Measurements from ENCODE around the gene SNAPIN.
A peak's percentile ranks its signal among the peaks of the same experiment; 100 is the strongest.
"Not testable (repeated sequence)": the region's sequence is repeated elsewhere in the genome, so short reads cannot be mapped to it uniquely, and the experiment has no call there.

The SNAPIN gene

GRCh38 chr1:153630384-153630783 is 28.1 kb upstream of the SNAPIN start:
- H3K4me1 Mint-ChIP-seq (ENCODE audit: low read depth in 2 of 2) = peaks cover 10 to 22% of the 10 kb centered on the region in 2 donors
- peaks cover 0 to 12% of the 10 kb centered on the region in 2 donors for H3K27me3 Mint-ChIP-seq
- no peak overlapping the region for H3K4me3 Mint-ChIP-seq
- ATAC-seq (replicated peaks) (no peak), DNase-seq (no peak)
- no peak overlapping the region for H3K27ac Mint-ChIP-seq
- H3K9me3 Mint-ChIP-seq = no peaks in the 10 kb centered on the region
- peaks cover 28% of the 10 kb centered on the region for H3K36me3 Mint-ChIP-seq (ENCODE audit: insufficient read depth)

- H3K4me1 Mint-ChIP-seq (ENCODE audit: low read depth in 2 of 2) = peaks cover 13 to 25% of the 10 kb centered on the region in 2 donors
- H3K9me3 Mint-ChIP-seq = no peaks in the 10 kb centered on the region
- H3K27me3 Mint-ChIP-seq = peaks cover 0 to 12% of the 10 kb centered on the region in 2 donors
- DNase-seq (no peak), ATAC-seq (replicated peaks) (no peak)
- H3K36me3 Mint-ChIP-seq (ENCODE audit: insufficient read depth) = peaks cover 31% of the 10 kb centered on the region
- H3K4me3 Mint-ChIP-seq = no peak overlapping the region
- H3K27ac Mint-ChIP-seq = no peak overlapping the region
Measured at GRCh38 chr1:153631047-153632022, 27.2 kb upstream of the SNAPIN start.

DNA sequence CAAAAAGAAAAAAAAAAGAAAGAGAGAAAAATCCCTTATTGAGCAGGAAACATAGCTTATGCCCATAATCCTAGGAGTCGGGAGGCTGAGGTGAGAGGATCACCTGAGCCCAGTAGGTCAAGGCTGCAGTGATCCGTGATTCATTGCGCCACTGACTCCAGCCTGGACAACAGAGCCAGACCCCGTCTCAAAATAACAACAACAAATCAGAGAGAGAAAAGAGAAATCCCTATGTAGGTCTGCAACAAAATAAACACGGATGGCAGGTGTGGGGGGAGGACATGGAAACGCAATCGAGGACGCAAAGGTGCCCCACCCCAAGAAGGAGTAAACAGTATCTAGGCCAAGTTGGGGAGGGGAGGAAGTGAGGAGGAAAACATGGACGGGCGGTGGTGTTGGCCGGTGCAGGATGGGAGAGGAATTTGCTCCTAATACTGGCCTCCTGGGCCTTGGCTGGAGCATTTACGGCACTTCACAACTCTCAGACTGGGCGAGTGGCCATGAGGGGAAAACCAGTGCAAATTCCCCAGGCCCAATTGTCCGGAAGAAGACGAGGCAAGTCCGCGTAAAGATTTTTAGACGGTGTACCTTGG is 25.2 kb upstream of the SNAPIN start:
- no peaks in the 10 kb centered on the region for H3K27me3 Mint-ChIP-seq
- no peaks in the 10 kb centered on the region for H3K9me3 Mint-ChIP-seq
- H3K27ac Mint-ChIP-seq = peak overlapping the region; percentile 100
- H3K4me1 Mint-ChIP-seq (ENCODE audit: low read depth in 2 of 2) = peaks cover 28 to 34% of the 10 kb centered on the region in 2 donors
- ATAC-seq (replicated peaks) (no peak), DNase-seq (no peak)
- H3K36me3 Mint-ChIP-seq (ENCODE audit: insufficient read depth) = peaks cover 50% of the 10 kb centered on the region
- peak overlapping the region; percentile 99 to 100 for H3K4me3 Mint-ChIP-seq

GRCh38 chr1:153633754-153634665 is 24.5 kb upstream of the SNAPIN start, which contains the start of gene CHTOP:
TSS of gene CHTOP (plus strand) at chr1:153634066. CDS start at chr1:153636589, 2,523 bp downstream.
- Mint-ChIP-seq H3K4me1 (ENCODE audit: low read depth in 2 of 2) (peaks cover 28 to 34% of the 10 kb centered on the region in 2 donors), H3K9me3 (no peaks in the 10 kb centered on the region), H3K36me3 (ENCODE audit: insufficient read depth) (peaks cover 57% of the 10 kb centered on the region)

DNA sequence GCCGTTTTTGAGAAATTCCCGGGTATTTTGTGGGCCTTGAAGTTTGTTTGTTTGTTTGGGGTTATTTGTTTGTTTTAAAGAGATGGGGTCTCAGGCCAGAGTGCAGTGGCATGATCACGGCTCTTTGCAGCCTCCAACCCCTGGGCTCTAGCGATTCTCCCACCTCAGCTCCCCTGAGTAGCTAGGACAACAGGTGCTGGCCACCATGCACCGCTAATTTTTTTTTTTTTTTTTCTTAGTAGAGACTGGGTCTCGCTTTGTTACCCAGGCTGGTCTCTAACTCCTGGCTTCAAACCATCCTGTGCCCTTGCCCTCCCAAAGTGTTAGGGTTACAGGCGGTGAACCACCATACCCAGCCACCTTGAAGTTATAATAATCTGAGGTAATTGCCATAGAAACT is 22.6 kb upstream of the SNAPIN start:
- H3K9me3 Mint-ChIP-seq = no peaks in the 10 kb centered on the region
- no peaks in the 10 kb centered on the region for H3K27me3 Mint-ChIP-seq
- H3K36me3 Mint-ChIP-seq (ENCODE audit: insufficient read depth) = peaks cover 71% of the 10 kb centered on the region
- peak overlapping the region; percentile 99 to 100 for H3K4me3 Mint-ChIP-seq
- DNase-seq = no peak
- ATAC-seq (replicated peaks) = no peak
- peaks cover 30 to 34% of the 10 kb centered on the region in 2 donors for H3K4me1 Mint-ChIP-seq (ENCODE audit: low read depth in 2 of 2)
- H3K27ac Mint-ChIP-seq = peak overlapping the region; percentile 100

More at GRCh38 chr1:153633754-153634665, 24.5 kb upstream of the SNAPIN start, which contains the start of gene CHTOP:
- no peaks in the 10 kb centered on the region for H3K27me3 Mint-ChIP-seq
- H3K4me3 Mint-ChIP-seq = peak within 1 kb of the TSS; percentile 99 to 100
- peak; percentile 94 to 99 (median 98) for DNase-seq
- peak within 1 kb of the TSS; percentile 100 for H3K27ac Mint-ChIP-seq
- peak; percentile 86 for ATAC-seq (replicated peaks)

GRCh38 chr1:153636312-153636711 is 22.2 kb upstream of the SNAPIN start:
- peaks cover 76% of the 10 kb centered on the region for H3K36me3 Mint-ChIP-seq (ENCODE audit: insufficient read depth)
- peak overlapping the region; percentile 99 to 100 for H3K4me3 Mint-ChIP-seq
- no peaks in the 10 kb centered on the region for H3K27me3 Mint-ChIP-seq
- H3K4me1 Mint-ChIP-seq (ENCODE audit: low read depth in 2 of 2) = peaks cover 34 to 35% of the 10 kb centered on the region in 2 donors
- ATAC-seq (replicated peaks) (no peak), DNase-seq (no peak)
- H3K9me3 Mint-ChIP-seq = no peaks in the 10 kb centered on the region
- peak overlapping the region; percentile 100 for H3K27ac Mint-ChIP-seq

DNA sequence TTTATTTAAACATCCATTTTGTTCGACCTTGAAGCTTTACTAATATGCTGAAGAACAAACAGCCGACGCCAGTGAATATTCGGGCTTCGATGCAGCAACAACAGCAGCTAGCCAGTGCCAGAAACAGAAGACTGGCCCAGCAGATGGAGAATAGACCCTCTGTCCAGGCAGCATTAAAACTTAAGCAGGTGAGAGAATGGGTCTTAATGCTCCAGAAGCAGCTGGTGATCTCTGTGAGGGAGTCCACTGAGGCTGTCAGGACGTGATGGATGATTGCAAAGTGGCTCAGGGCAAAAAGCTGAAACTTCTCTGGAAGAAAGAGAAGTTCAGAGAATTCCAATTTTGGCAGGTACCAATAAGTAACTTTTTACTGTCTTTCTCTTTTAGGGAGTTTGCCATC is 20.2 kb upstream of the SNAPIN start:
- H3K27ac Mint-ChIP-seq = peak overlapping the region in 1 of 2 donors; percentile 29
- no peaks in the 10 kb centered on the region for H3K27me3 Mint-ChIP-seq
- no peak overlapping the region for H3K4me3 Mint-ChIP-seq
- no peak for ATAC-seq (replicated peaks)
- H3K4me1 Mint-ChIP-seq (ENCODE audit: low read depth in 2 of 2) = peaks cover 33 to 46% of the 10 kb centered on the region in 2 donors
- DNase-seq = no peak
- no peaks in the 10 kb centered on the region for H3K9me3 Mint-ChIP-seq
- peaks cover 90% of the 10 kb centered on the region for H3K36me3 Mint-ChIP-seq (ENCODE audit: insufficient read depth)

DNA sequence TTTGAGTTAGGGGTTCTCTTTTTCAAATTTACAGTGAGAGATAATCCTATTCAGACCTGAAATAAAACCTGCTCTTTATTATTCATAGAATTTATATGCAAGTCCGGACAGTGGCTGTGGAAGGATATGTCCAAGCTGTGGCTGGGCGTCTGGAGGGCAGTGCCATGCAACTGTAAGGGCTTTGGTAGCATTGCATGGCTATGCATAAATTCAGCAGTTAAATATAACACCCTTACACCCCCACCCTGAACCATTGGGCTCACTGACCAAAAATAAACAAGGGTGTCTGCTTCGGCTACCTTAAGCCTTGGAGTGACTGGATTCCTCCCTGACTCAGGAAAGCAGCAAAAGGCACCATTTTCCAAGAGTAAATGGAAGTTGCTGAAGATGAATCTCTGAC is 19.2 kb upstream of the SNAPIN start:
- ATAC-seq (replicated peaks) (no peak), DNase-seq (no peak)
- Mint-ChIP-seq H3K27ac (no peak overlapping the region), H3K9me3 (no peaks in the 10 kb centered on the region), H3K36me3 (ENCODE audit: insufficient read depth) (peaks cover 90% of the 10 kb centered on the region), H3K27me3 (no peaks in the 10 kb centered on the region), H3K4me1 (ENCODE audit: low read depth in 2 of 2) (peaks cover 35 to 49% of the 10 kb centered on the region in 2 donors), H3K4me3 (no peak overlapping the region)

DNA sequence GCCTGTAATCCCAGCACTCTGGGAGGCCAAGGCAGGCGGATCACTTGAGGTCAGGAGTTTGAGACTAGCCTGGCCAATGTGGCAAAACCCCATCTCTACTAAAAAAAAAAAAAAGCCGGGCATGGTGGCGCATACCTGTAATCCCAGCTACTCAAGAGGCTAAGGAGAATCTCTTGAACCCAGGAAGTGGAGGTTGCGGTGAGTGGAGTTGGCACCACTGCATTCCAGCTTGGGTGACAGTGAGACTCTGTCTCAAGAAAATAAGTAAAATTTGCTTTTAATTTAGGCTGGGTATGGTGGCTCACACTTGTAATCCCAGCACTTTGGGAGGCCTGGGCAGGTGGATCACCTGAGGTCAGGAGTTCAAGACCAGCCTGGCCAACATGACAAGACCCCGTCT is 18.3 kb upstream of the SNAPIN start:
- not testable (repeated sequence) for H3K4me3 Mint-ChIP-seq; ATAC-seq (replicated peaks); DNase-seq; H3K27me3 Mint-ChIP-seq; H3K9me3 Mint-ChIP-seq
- H3K4me1 Mint-ChIP-seq (ENCODE audit: low read depth in 2 of 2) = peaks cover 31 to 46% of the 10 kb centered on the region in 2 donors
- H3K36me3 Mint-ChIP-seq (ENCODE audit: insufficient read depth) = peaks cover 92% of the 10 kb centered on the region
- peak overlapping the region in 1 of 2 donors; percentile 38 for H3K27ac Mint-ChIP-seq

- ATAC-seq (replicated peaks) = no peak
- Mint-ChIP-seq H3K4me3 (no peak overlapping the region), H3K4me1 (ENCODE audit: low read depth in 2 of 2) (peaks cover 33 to 52% of the 10 kb centered on the region in 2 donors), H3K9me3 (no peaks in the 10 kb centered on the region), H3K27me3 (no peaks in the 10 kb centered on the region), H3K36me3 (ENCODE audit: insufficient read depth) (peaks cover 97% of the 10 kb centered on the region), H3K27ac (peak overlapping the region; percentile 25 to 38)
- no peak for DNase-seq
Measured at GRCh38 chr1:153640861-153641260, 17.6 kb upstream of the SNAPIN start.

GRCh38 chr1:153642161-153642560 is 16.3 kb upstream of the SNAPIN start:
- Mint-ChIP-seq H3K27ac (peak overlapping the region in 1 of 2 donors; percentile 25), H3K27me3 (no peaks in the 10 kb centered on the region), H3K4me1 (ENCODE audit: low read depth in 2 of 2) (peaks cover 35 to 52% of the 10 kb centered on the region in 2 donors), H3K9me3 (no peaks in the 10 kb centered on the region), H3K4me3 (no peak overlapping the region), H3K36me3 (ENCODE audit: insufficient read depth) (peaks cover 97% of the 10 kb centered on the region)
- DNase-seq (no peak), ATAC-seq (replicated peaks) (no peak)

- DNase-seq (no peak), ATAC-seq (replicated peaks) (no peak)
- no peaks in the 10 kb centered on the region for H3K27me3 Mint-ChIP-seq
- H3K9me3 Mint-ChIP-seq = no peaks in the 10 kb centered on the region
- peaks cover 94% of the 10 kb centered on the region for H3K36me3 Mint-ChIP-seq (ENCODE audit: insufficient read depth)
- H3K4me1 Mint-ChIP-seq (ENCODE audit: low read depth in 2 of 2) = peaks cover 36 to 50% of the 10 kb centered on the region in 2 donors
- H3K4me3 Mint-ChIP-seq = no peak overlapping the region
- peak overlapping the region; percentile 62 to 86 for H3K27ac Mint-ChIP-seq
Measured at GRCh38 chr1:153643100-153643499, 15.4 kb upstream of the SNAPIN start.

GRCh38 chr1:153643816-153644215 is 14.7 kb upstream of the SNAPIN start:
- Mint-ChIP-seq H3K27ac (peak overlapping the region; percentile 62 to 86), H3K4me3 (no peak overlapping the region), H3K36me3 (ENCODE audit: insufficient read depth) (peaks cover 87% of the 10 kb centered on the region), H3K27me3 (no peaks in the 10 kb centered on the region), H3K9me3 (no peaks in the 10 kb centered on the region), H3K4me1 (ENCODE audit: low read depth in 2 of 2) (peaks cover 34 to 50% of the 10 kb centered on the region in 2 donors)
- ATAC-seq (replicated peaks) = no peak
- no peak for DNase-seq

Measured in effector memory CD8-positive, alpha-beta T cell (primary cell).